Kidney (tissue), 14 donors: Measurements from ENCODE around the gene B3GALT2. TPM values are rescaled to one million over a fixed set of nuclear protein-coding genes. Genes with fewer than 3 reads are reported as not detected.

Source experiments
- DNase-seq, 5 donors: peaks; one replicate each; pipeline ENCODE4 v3.0.0-alpha.2; 2013 to 2020
- FAIRE-seq: peaks from 2 replicates; lab custom pipeline; 2012; peaks lifted over from hg19 to GRCh38; lab: Jason Lieb, UNC
- H3K27ac ChIP-seq, 2 donors: one replicate each; pipeline ENCODE4 v1.7.0; 2013; ENCODE audit warnings: low read depth in 2 of 2, low read length in 2 of 2, inconsistent platforms in 1 of 2
- H3K27me3 ChIP-seq: one replicate; pipeline ENCODE4 v1.7.1; 2013; ENCODE audit warnings: low read length, inconsistent platforms; ENCODE audit not compliant: control insufficient read depth, insufficient read depth
- H3K36me3 ChIP-seq, 3 donors: one replicate each; pipeline versions ENCODE4 v1.7.0 to v1.7.1; 2013; ENCODE audit warnings: low read length in 3 of 3, control low read depth in 1 of 3, inconsistent platforms in 1 of 3; ENCODE audit not compliant: insufficient read depth in 3 of 3, control insufficient read depth in 2 of 3
- H3K4me1 ChIP-seq, 3 donors: one replicate each; pipeline versions ENCODE4 v1.7.0 to v1.7.1; 2013; ENCODE audit warnings: low read length in 3 of 3, inconsistent platforms in 1 of 3, low read depth in 1 of 3; ENCODE audit not compliant: control insufficient read depth in 2 of 3, insufficient read depth in 2 of 3
- H3K4me3 ChIP-seq, 3 donors: one replicate each; pipeline versions ENCODE4 v1.7.0 to v1.8.1; 2013; ENCODE audit warnings: low read length in 3 of 3, control low read depth in 1 of 3, inconsistent platforms in 1 of 3
- H3K9ac ChIP-seq, 3 donors: one replicate each; pipeline versions ENCODE4 v1.7.0 to v1.7.1; 2013; ENCODE audit warnings: low read length in 3 of 3, control low read depth in 1 of 3, inconsistent platforms in 1 of 3
- H3K9me3 ChIP-seq, 3 donors: one replicate each; pipeline versions ENCODE4 v1.7.0 to v1.7.1; 2013; ENCODE audit warnings: low read length in 3 of 3, control low read depth in 1 of 3, inconsistent platforms in 1 of 3; ENCODE audit not compliant: control insufficient read depth in 2 of 3, insufficient read depth in 1 of 3
- CTCF ChIP-seq: IDR thresholded peaks from 3 replicates; pipeline ENCODE4 v1.5.1; 2012; ENCODE audit warnings: mild to moderate bottlenecking, moderate library complexity, borderline replicate concordance; ENCODE audit not compliant: insufficient read depth; ENCODE audit errors: extremely low read depth
- intact Hi-C: fragments of 100-400 bp; cut with DNase I; formaldehyde crosslinking; loops from one replicate; pipeline ENCODE4 v1.11.1; 2022
- polyA plus RNA-seq: library from polyadenylated mRNA; stranded (reverse); fragments of 350-450 nt; fragmentation: Illumina TruSeq; extraction: RNeasy Lipid Tissue Mini Kit (QIAGEN cat#74804); gene quantifications from one replicate; pipeline ENCODE4 v1.2.3, GENCODE V29; 2014; ENCODE audit warnings: low read depth, low replicate concordance; ENCODE audit not compliant: insufficient read depth
- total RNA-seq: library from RNA; stranded (reverse); fragmentation: NEBNext Ultra II Directional; extraction: Animal tissue kit (Norgen Biotek cat#: 25700); gene quantifications from one replicate; pipeline ENCODE4 v1.2.1, GENCODE V29; 2021
- donor health status: control.
- donor health status: control.
- donor health status: control.
- donor health status: control.
- donor health status: control.
- donor health status: DM: yes; HTN: yes; CAD: no.
- donor health status: Normal renal cell carcinoma (clear cell type).

The B3GALT2 gene
- total and polyA plus RNA-seq, 2 donors from 2014 or later, result 0.25 to 2.2 TPM

- Histone ChIP-seq H3K9ac (no peak overlapping the region), H3K27me3 (no peaks in the 10 kb centered on the region), H3K27ac (no peak overlapping the region), H3K9me3 (peaks cover 0 to 1% (median 0%) of the 10 kb centered on the region in 3 donors), H3K4me3 (no peak overlapping the region), H3K36me3 (no peaks in the 10 kb centered on the region), H3K4me1 (no peaks in the 10 kb centered on the region)
- FAIRE-seq (no peak), DNase-seq (no peak)
- no peak for TF ChIP-seq CTCF
- intact Hi-C loops, result no loop called here
Measured at GRCh38 chr1:193179094-193179493, 7.3 kb downstream of the B3GALT2 start.

- Histone ChIP-seq H3K36me3 (no peaks in the 10 kb centered on the region), H3K9me3 (peaks cover 0 to 1% (median 0%) of the 10 kb centered on the region in 3 donors), H3K27me3 (no peaks in the 10 kb centered on the region), H3K9ac (no peak overlapping the region), H3K27ac (no peak overlapping the region), H3K4me1 (no peaks in the 10 kb centered on the region), H3K4me3 (no peak overlapping the region)
- DNase-seq, result no peak
- no peak for FAIRE-seq
- intact Hi-C loops, result no loop called here
- no peak for TF ChIP-seq CTCF
Measured at GRCh38 chr1:193176788-193177187, 9.6 kb downstream of the B3GALT2 start.

GRCh38 chr1:193176113-193176512, 10.3 kb downstream of the B3GALT2 start:
- H3K27ac ChIP-seq, result no peak overlapping the region
- TF ChIP-seq CTCF, result no peak
- no peaks in the 10 kb centered on the region for H3K27me3 ChIP-seq
- intact Hi-C loops, result no loop called here
- H3K9ac ChIP-seq, result no peak overlapping the region
- H3K4me1 ChIP-seq, result no peaks in the 10 kb centered on the region
- no peak overlapping the region for H3K4me3 ChIP-seq
- DNase-seq, result no peak
- no peaks in the 10 kb centered on the region for H3K36me3 ChIP-seq
- peaks cover 0 to 1% (median 0%) of the 10 kb centered on the region in 3 donors for H3K9me3 ChIP-seq
- FAIRE-seq, result no peak

- Histone ChIP-seq H3K27me3 (no peaks in the 10 kb centered on the region), H3K36me3 (peaks cover 0 to 5% (median under 1%) of the 10 kb centered on the region in 3 donors), H3K4me3 (no peak overlapping the region), H3K9ac (no peak overlapping the region), H3K9me3 (no peaks in the 10 kb centered on the region), H3K27ac (no peak overlapping the region), H3K4me1 (no peaks in the 10 kb centered on the region)
- TF ChIP-seq CTCF, result no peak
- FAIRE-seq (no peak), DNase-seq (no peak)
- intact Hi-C loops, result no loop called here
Measured at GRCh38 chr1:193157360-193157759, 29.1 kb downstream of the B3GALT2 start.
